ENCODE measurements around the gene ATP7B. TPM values are rescaled to one million over a fixed set of nuclear protein-coding genes. Genes with fewer than 3 reads are reported as not detected.

The ATP7B gene
- total RNA-seq, 1 donor from 2014 or later, result 12.3 TPM

GRCh38 chr13:52029569-52029968 is 18.3 kb upstream of the ATP7B start:
- Mint-ChIP-seq H3K36me3 (ENCODE audit: low read depth, unreplicated experiment) (peaks cover 56% of the 10 kb centered on the region), H3K9me3 (ENCODE audit: unreplicated experiment) (peaks cover 16% of the 10 kb centered on the region), H3K4me3 (ENCODE audit: unreplicated experiment) (no peak overlapping the region), H3K27me3 (ENCODE audit: low read depth, unreplicated experiment) (no peaks in the 10 kb centered on the region), H3K27ac (ENCODE audit: unreplicated experiment) (no peak overlapping the region), H3K4me1 (ENCODE audit: low read depth, unreplicated experiment) (peaks cover 6% of the 10 kb centered on the region)
- no peaks in the 10 kb centered on the region for H3K27me3 ChIP-seq (ENCODE audit: insufficient read depth, low read length)
- TF ChIP-seq CTCF (IDR thresholded peaks at IDR 0.05; ENCODE audit: insufficient read depth, low read depth, low read length) (no peak), EZH2 (IDR thresholded peaks at IDR 0.05; ENCODE audit: insufficient read depth, low read length) (no peak)
- FAIRE-seq, result no peak
- H3K79me2 ChIP-seq (ENCODE audit: insufficient read depth, low read length), result peaks cover 16% of the 10 kb centered on the region
- H3K4me3 ChIP-seq (ENCODE audit: insufficient read depth, low read depth, low read length), result no peak overlapping the region
- no peak overlapping the region for H2AFZ ChIP-seq (ENCODE audit: low read depth, low read length)
- no peak overlapping the region for H3K9ac ChIP-seq (ENCODE audit: low read length)
- no peak overlapping the region for H3K4me2 ChIP-seq (ENCODE audit: low read length)
- H3K36me3 ChIP-seq (ENCODE audit: insufficient read depth, low read length), result peaks cover 12% of the 10 kb centered on the region
- H3K4me1 ChIP-seq (ENCODE audit: insufficient read depth, low read length), result no peaks in the 10 kb centered on the region
- peaks cover 29% of the 10 kb centered on the region for H4K20me1 ChIP-seq (ENCODE audit: insufficient read depth, low read length)
- H3K27ac ChIP-seq (ENCODE audit: low read depth, low read length), result no peak overlapping the region
- H3K9me3 ChIP-seq (ENCODE audit: insufficient read depth, low read depth, low read length), result no peaks in the 10 kb centered on the region
- no peak for DNase-seq (ENCODE audit: low read depth)

- H3K4me2 ChIP-seq (ENCODE audit: low read length), result no peak overlapping the region
- H3K36me3 ChIP-seq (ENCODE audit: insufficient read depth, low read length), result peaks cover 22% of the 10 kb centered on the region
- no peak for FAIRE-seq
- no peaks in the 10 kb centered on the region for H3K27me3 ChIP-seq (ENCODE audit: insufficient read depth, low read length)
- no peak overlapping the region for H3K4me3 ChIP-seq (ENCODE audit: insufficient read depth, low read depth, low read length)
- no peaks in the 10 kb centered on the region for H3K9me3 ChIP-seq (ENCODE audit: insufficient read depth, low read depth, low read length)
- no peak overlapping the region for H3K27ac ChIP-seq (ENCODE audit: low read depth, low read length)
- peaks cover 16% of the 10 kb centered on the region for H3K79me2 ChIP-seq (ENCODE audit: insufficient read depth, low read length)
- DNase-seq (ENCODE audit: low read depth), result no peak
- H3K4me1 ChIP-seq (ENCODE audit: insufficient read depth, low read length), result no peaks in the 10 kb centered on the region
- H2AFZ ChIP-seq (ENCODE audit: low read depth, low read length), result no peak overlapping the region
- Mint-ChIP-seq H3K27ac (ENCODE audit: unreplicated experiment) (no peak overlapping the region), H3K4me1 (ENCODE audit: low read depth, unreplicated experiment) (peaks cover 6% of the 10 kb centered on the region), H3K27me3 (ENCODE audit: low read depth, unreplicated experiment) (no peaks in the 10 kb centered on the region), H3K36me3 (ENCODE audit: low read depth, unreplicated experiment) (peaks cover 62% of the 10 kb centered on the region), H3K4me3 (ENCODE audit: unreplicated experiment) (no peak overlapping the region), H3K9me3 (ENCODE audit: unreplicated experiment) (peaks cover 16% of the 10 kb centered on the region)
- H4K20me1 ChIP-seq (ENCODE audit: insufficient read depth, low read length), result peaks cover 29% of the 10 kb centered on the region
- no peak overlapping the region for H3K9ac ChIP-seq (ENCODE audit: low read length)
- TF ChIP-seq EZH2 (IDR thresholded peaks at IDR 0.05; ENCODE audit: insufficient read depth, low read length), result no peak
- TF ChIP-seq CTCF (IDR thresholded peaks at IDR 0.05; ENCODE audit: insufficient read depth, low read depth, low read length), result no peak
These were observed 16.6 kb upstream of the ATP7B start for GRCh38 chr13:52027832-52028231.

GRCh38 chr13:52026246-52026626 is 15.0 kb upstream of the ATP7B start:
- Mint-ChIP-seq H3K4me3 (ENCODE audit: unreplicated experiment) (no peak overlapping the region), H3K27me3 (ENCODE audit: low read depth, unreplicated experiment) (no peaks in the 10 kb centered on the region), H3K36me3 (ENCODE audit: low read depth, unreplicated experiment) (peaks cover 70% of the 10 kb centered on the region), H3K4me1 (ENCODE audit: low read depth, unreplicated experiment) (peaks cover 6% of the 10 kb centered on the region), H3K9me3 (ENCODE audit: unreplicated experiment) (peaks cover 16% of the 10 kb centered on the region), H3K27ac (ENCODE audit: unreplicated experiment) (no peak overlapping the region)
- Histone ChIP-seq H3K9me3 (ENCODE audit: insufficient read depth, low read depth, low read length) (no peaks in the 10 kb centered on the region), H3K27ac (ENCODE audit: low read depth, low read length) (no peak overlapping the region), H3K9ac (ENCODE audit: low read length) (no peak overlapping the region), H3K4me1 (ENCODE audit: insufficient read depth, low read length) (no peaks in the 10 kb centered on the region), H4K20me1 (ENCODE audit: insufficient read depth, low read length) (peaks cover 26% of the 10 kb centered on the region), H3K4me3 (ENCODE audit: insufficient read depth, low read depth, low read length) (no peak overlapping the region), H3K27me3 (ENCODE audit: insufficient read depth, low read length) (no peaks in the 10 kb centered on the region), H2AFZ (ENCODE audit: low read depth, low read length) (no peak overlapping the region), H3K36me3 (ENCODE audit: insufficient read depth, low read length) (peaks cover 22% of the 10 kb centered on the region), H3K4me2 (ENCODE audit: low read length) (no peak overlapping the region), H3K79me2 (ENCODE audit: insufficient read depth, low read length) (peaks cover 13% of the 10 kb centered on the region)
- DNase-seq (ENCODE audit: low read depth), result no peak
- FAIRE-seq, result no peak
- TF ChIP-seq EZH2 (IDR thresholded peaks at IDR 0.05; ENCODE audit: insufficient read depth, low read length) (no peak), CTCF (IDR thresholded peaks at IDR 0.05; ENCODE audit: insufficient read depth, low read depth, low read length) (no peak)

All from astrocyte (in vitro differentiated cells and primary cell).